ENCODE data around the gene PTGIS.

PTGIS gene

DNA sequence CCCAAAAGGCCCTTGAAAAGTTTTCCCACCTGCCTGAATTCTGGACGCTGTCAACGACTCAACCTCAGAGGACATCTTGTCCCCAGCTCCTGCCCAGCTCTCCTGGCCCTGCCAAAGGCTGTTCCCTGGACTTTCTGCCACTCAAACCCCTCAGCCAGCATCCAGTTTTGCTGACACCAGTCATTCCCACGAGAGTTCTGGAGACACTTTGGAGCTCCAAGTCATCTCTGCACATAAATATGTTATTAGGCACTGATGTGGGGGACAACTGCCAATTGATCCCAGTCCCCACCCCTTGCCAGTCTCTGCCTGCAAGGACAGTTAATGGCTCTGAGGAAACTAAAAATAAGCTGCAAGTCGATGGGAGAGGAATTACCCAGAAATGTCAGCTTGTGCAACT lies 46.6 kb downstream of the PTGIS start:
- DNase-seq, result no peak

GRCh38 chr20:49519777-49520359 lies 48.1 kb downstream of the PTGIS start:
- no peak for DNase-seq

- no peak for DNase-seq
These were observed 48.7 kb downstream of the PTGIS start for GRCh38 chr20:49519212-49519712.

DNA sequence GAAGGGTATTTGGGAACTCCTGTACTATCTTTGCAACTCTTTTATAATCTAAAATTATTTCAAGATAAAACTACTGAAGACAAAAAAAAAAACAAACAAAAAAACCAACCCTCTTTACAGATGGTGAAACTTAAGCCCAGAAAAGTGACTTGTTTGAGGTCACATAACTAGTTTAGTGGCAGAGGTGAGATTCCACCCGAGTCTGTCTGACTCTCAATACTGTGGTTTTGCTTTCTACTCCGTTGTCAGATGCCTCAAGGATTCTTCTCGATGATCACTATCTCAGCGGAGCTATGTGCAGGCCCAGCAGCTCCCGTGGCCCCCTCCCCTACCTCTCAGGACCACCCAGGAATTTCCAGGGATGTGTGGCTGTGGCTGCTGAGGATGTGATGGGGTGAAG lies 49.4 kb downstream of the PTGIS start:
- DNase-seq, result no peak

- DNase-seq, result no peak
These were observed 50.2 kb downstream of the PTGIS start for GRCh38 chr20:49517805-49518100.

DNA sequence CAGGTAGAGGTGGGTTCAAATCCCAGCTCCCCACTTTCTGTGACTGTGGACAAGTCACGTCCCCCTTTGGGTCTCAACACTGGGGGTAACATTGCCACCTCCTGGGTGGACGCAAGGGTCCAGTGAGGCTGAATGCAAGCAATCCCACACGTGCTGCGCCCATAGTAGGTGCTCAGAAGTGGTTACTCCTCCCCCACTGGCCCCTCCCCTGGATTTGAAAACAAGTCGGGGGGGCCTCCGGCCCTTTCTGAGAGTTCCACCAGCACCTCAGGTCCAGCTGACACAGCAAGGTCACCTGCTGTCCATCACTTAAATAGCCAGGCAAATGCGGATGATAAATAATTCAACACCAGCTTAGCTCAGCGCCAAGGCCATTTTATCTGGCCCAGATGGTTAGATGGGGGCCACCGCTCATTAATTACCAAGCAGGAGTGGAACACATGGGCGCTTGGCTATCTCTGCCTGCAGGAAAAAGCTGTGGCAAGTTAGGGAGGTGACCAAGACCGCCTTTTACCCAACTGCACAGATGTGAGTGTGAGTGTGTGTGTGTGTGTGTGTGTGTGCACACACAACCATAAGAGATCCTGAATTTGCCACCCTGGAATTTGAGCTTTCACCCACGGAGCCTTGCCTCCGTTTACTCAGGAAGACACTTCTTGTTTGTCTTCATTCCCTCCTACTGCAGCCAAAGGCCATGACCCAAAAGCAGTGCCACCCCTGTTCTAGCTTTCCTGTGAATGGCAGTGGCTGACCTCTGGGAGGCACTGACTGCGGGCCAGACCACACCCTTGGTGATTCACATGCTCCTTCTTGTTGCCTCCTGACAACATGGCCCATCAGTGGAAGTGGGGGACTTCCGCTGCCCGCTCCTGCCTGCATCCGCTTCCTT lies 50.8 kb downstream of the PTGIS start:
- DNase-seq, result no peak

DNA sequence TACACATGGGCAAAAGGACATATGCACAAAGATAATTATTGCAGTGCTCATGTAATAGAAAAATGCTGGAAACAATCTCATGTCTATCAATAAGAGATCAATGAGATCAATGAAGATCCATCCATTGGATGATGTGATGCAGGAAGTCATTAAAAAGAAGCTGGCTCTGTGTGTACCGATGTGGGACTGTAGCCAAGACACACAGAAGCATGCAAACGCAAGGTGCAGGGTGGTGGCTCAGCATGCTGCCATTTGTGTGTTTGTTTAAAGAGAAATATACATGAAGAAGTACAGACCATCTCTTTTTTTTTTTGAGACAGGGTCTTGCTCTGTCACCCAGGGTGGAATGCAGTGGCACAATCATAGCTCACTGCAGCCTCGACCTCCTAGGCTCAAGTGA lies 52.4 kb downstream of the PTGIS start:
- DNase-seq, result no peak

DNA sequence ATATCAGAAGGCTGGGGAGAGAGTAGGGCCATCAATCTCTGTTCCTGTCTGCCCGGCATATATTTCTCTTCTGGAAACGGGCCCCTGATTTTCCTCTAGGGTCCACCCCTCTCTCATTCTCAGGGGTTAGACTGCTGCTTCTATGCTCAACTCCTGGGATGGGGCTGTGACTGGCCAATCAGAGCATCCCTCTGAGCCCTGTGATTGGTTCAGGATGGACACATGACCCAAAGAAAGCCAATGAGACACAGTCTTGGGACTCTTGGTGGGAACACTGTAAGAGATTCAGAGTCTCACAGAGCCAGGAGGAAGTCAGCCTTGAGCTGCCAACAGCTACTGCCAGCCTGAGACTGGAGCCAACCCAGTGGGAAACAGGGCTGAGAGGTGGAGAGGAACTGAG lies 54.4 kb downstream of the PTGIS start:
- no peak for DNase-seq

DNA sequence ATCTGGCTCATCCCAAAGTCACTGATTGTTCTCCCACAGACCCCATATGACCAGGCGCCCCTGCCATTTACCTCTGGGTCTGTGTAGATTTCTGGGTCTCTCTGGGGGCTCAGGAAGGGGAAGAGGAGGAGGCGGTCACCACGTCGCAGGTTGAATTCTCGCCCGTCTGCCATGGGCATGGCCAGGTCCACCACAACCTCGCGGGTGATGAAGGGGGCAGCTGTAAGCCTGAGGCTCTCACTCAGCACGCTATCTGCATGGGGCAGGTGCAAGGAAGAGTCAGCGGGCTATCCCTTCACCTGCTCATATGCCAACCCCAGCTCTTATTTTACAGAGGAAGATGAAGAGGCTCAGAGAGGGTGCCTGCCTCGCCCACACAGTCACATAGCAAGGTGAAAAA lies 54.9 kb downstream of the PTGIS start:
- DNase-seq, result no peak

DNA sequence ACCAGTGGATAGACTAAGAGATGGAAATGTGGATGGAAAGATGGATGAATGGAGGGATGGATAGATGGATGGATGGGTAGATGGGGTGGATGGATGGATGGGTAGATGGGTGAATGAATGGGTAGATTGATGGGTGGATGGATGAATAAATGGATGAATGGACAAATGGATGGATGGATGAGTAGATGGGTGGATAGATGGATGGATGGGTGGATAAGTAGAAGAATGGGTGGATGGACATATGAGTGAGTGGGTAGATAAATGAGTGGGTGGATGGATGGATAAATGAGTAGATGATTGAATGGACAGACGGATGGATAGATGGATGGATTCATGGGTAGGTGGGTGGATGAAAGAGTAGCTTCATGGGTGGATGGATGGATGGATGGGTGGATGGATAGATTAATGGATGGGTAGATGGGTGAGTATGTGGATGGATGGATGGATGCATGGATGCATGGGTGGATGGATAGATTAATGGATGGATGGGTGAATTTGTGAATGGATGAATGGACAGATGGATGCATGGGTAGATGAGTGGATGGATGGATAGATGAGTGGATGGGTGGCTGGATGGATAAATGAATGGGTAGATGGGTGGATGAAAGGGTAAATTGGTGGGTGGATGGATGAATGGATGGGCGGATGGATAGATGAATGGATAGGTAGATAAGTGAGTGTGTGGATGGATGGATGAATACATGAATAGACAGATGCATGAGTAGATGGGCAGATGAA lies 56.0 kb downstream of the PTGIS start:
- DNase-seq, result no peak

- DNase-seq, result no peak
These were observed 57.3 kb downstream of the PTGIS start for GRCh38 chr20:49510562-49511122.

GRCh38 chr20:49508435-49509199 lies 59.3 kb downstream of the PTGIS start:
- DNase-seq, result peak; percentile 17 to 54

- DNase-seq, result no peak
These were observed 60.0 kb downstream of the PTGIS start for GRCh38 chr20:49507741-49508434.

- peak; percentile 13 to 14 for DNase-seq
These were observed 62.4 kb downstream of the PTGIS start for GRCh38 chr20:49505518-49505917.

DNA sequence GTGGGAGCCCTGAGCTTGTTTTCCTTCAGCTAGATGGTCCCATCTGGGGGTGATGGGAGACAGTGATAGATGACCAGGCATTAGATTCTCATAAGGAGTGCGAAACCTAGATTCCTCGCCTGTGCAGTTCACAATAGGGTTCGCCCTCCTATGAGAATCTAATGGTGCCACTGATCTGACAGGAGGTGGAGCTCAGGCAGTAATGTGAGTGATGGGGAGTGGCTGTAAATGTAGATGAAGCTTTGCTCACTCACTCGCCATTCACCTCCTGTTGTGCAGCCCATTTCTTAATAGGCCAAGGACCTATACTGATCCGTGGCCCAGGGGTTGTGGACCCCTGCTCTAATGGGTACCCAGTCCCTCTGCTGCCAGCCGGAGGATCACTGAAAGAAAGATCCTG lies 64.8 kb downstream of the PTGIS start:
- DNase-seq, result no peak

GRCh38 chr20:49501917-49502316 lies 66.0 kb downstream of the PTGIS start:
- no peak for DNase-seq

GRCh38 chr20:49497398-49497669 lies 70.6 kb downstream of the PTGIS start:
- no peak for DNase-seq

DNA sequence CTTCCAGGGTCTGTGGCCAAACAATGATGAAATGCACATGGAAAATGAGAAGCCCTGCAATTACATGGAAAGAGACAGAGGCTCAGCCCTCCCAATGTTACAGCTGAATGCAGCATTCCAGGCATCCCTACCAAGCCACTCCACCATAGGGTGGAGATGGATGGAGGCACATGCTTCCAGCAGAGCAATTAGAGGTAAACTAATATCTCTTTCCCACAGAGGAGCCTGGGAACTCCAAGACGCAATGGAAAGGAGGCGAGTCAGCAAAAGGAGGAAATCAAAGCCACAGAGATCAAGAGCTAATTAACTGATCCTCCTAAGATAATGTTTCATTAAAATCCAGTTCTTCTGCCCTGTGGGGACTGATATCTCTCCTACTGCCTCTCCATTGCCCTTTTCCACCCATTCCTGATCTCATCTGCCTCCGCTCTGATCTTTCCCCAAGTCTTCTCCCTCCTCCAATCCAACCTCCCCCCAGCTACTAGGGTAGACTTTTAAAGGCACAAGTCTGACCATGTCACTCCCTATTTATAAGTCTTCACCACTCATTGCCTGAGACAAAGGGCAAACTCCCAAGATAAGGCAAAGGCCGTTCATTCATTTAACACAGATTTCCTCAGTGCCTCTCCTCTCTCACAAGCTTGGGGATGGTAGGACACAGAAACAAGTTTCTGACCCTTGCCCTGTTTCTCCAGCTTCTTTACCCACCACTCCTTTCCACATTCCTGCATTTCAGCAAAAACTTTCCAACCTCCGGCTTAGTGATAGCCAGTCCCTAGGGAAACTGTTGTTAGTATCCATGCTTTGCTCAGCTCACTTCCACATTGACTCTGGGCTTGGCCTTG lies 71.2 kb downstream of the PTGIS start:
- no peak for DNase-seq

GRCh38 chr20:49496043-49496442 lies 71.9 kb downstream of the PTGIS start:
- DNase-seq, result no peak

DNA sequence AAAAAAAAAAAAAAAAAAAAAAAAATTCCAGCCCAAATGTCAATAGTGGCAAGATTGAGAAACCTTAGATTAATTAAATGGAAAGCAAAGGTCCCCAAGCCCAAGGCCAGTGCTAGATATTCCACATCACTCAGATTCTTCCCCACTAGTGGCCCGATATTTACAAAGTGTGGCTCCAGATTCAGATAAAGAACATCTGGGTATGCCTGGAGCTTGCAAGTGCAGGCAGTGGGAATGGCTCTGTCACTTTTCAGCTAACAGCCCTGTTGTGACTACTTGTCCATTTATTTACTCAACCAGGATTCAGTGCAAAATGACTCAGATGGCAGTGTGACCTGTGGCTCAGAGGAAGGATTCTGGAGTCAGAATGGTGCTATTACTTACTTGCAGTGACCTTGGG lies 77.2 kb downstream of the PTGIS start:
- no peak for DNase-seq

GRCh38 chr20:49489688-49490087 lies 78.2 kb downstream of the PTGIS start:
- DNase-seq, result no peak

Data from inflammatory macrophage treated with lipopolysaccharide for 1 hour (primary cell).